H1 (cell line): ENCODE measurements around the gene DNAJB13. TPM values are rescaled to one million over a fixed set of nuclear protein-coding genes. Genes with fewer than 3 reads are reported as not detected.

Source experiments
- ASH2L ChIP-seq: fragments of 200-600, 300-600 bp; sonication (generic); IDR thresholded peaks from one replicate; pipeline ENCODE4 v1.7.1; 2017; ENCODE audit warnings: low read length
- E2F6 ChIP-seq: IDR thresholded peaks from 2 replicates; pipeline ENCODE4 v1.6.1; 2012; ENCODE audit warnings: inconsistent platforms
- FOSL1 ChIP-seq: IDR thresholded peaks from 2 replicates; pipeline ENCODE4 v1.6.1; 2011; ENCODE audit warnings: mild to moderate bottlenecking, low read depth, low read length, moderate library complexity; ENCODE audit not compliant: insufficient read depth
- GABPA ChIP-seq: IDR thresholded peaks from 2 replicates; pipeline ENCODE4 v1.6.1; 2011; ENCODE audit warnings: mild to moderate bottlenecking, low read length, moderate library complexity, borderline replicate concordance; ENCODE audit not compliant: insufficient read depth
- KDM4A ChIP-seq: IDR thresholded peaks from one replicate; pipeline ENCODE4 v1.7.1; 2012; ENCODE audit warnings: low read depth, mild to moderate bottlenecking, moderate library complexity, low read length, inconsistent platforms; ENCODE audit not compliant: severe bottlenecking
- POLR2A ChIP-seq, 2 experiments: IDR thresholded peaks; 1 replicate in 1 of 2; 2 replicates in 1 of 2; pipeline ENCODE4 v1.6.1; 2011; ENCODE audit warnings: low read depth in 2 of 2, low read length in 2 of 2, mild to moderate bottlenecking in 2 of 2; ENCODE audit errors: control extremely low read depth in 1 of 2
- POLR2AphosphoS5 ChIP-seq: IDR thresholded peaks from 2 replicates; pipeline ENCODE4 v1.6.1; 2011; ENCODE audit warnings: low read depth, low read length
- SIRT6 ChIP-seq: IDR thresholded peaks from one replicate; pipeline ENCODE4 v1.7.1; 2012; ENCODE audit warnings: low read length, inconsistent platforms
- TAF1 ChIP-seq: IDR thresholded peaks from 2 replicates; pipeline ENCODE4 v1.6.1; 2011; ENCODE audit warnings: mild to moderate bottlenecking, low read depth, low read length
- TBP ChIP-seq: IDR thresholded peaks from 2 replicates; pipeline ENCODE4 v1.6.1; 2011; ENCODE audit warnings: low read depth, low read length, improper control_type of control experiment
- USF2 ChIP-seq: IDR thresholded peaks from 2 replicates; pipeline ENCODE4 v1.6.1; 2011; ENCODE audit warnings: low read length, improper control_type of control experiment
- YY1 ChIP-seq: IDR thresholded peaks from 2 replicates; pipeline ENCODE4 v1.6.1; 2011; ENCODE audit warnings: low read depth, mild to moderate bottlenecking, low read length
- polyA plus RNA-seq, 7 experiments: library from polyadenylated mRNA; depleted of rRNA in 3 of 7; stranded (reverse) in 5 of 7; unstranded in 2 of 7; fragments of >200 nt in 5 of 7; fragments of 200-250 nt in 2 of 7; gene quantifications; 1 replicate in 5 of 7; 2 replicates in 1 of 7; 4 replicates in 1 of 7; pipeline versions ENCODE4 v1.2.1 to v1.2.3, GENCODE V29; 2011 to 2013; ENCODE audit warnings: missing spikeins in 2 of 7, mixed read lengths in 2 of 7
- total RNA-seq: library from RNA; stranded (reverse); fragmentation: NEBNext Ultra II Directional; extraction: Animal tissue kit (Norgen Biotek cat#: 25700); gene quantifications from 2 replicates; pipeline ENCODE4 v1.2.1, GENCODE V29; 2021

DNAJB13 gene
- total and polyA plus RNA-seq, 2 of the 8 experiments (the other 6 are each of a cell fraction or from before 2014, with no cell fraction given): 0.27 TPM; not detected in 1

GRCh38 chr11:73982990-73983740 is 32.3 kb downstream of the DNAJB13 start (continued):
- TF ChIP-seq USF2 (peak; percentile 67), E2F6 (peak; percentile 97), FOSL1 (peak; percentile 1; the same call in 1 of the 2 replicates), ASH2L (peak; percentile 56), POLR2A (IDR thresholded peaks at IDR 0.05; ENCODE audit: control extremely low read depth in 1 of 2, low read depth in 2 of 2, low read length in 2 of 2) (peak in 1 of 2 experiments; percentile 23; a peak in 1 of 3 replicates), POLR2AphosphoS5 (peak; percentile 36; the same call in 1 of the 2 replicates), GABPA (no peak), SIRT6 (no peak), TAF1 (peak; percentile 48), YY1 (no peak), TBP (peak; percentile 15; the same call in 1 of the 2 replicates), KDM4A (peak; percentile 95)
